HG03025 (cell line): ENCODE measurements around the gene FUT6.
"Not testable (repeated sequence)": the region's sequence is repeated elsewhere in the genome, so short reads cannot be mapped to it uniquely, and the experiment has no call there.

Experiments used
- ATAC-seq: cut with Tn5 transposase; IDR thresholded peaks from one replicate; pipeline ENCODE4 v1.9.1; 2021; ENCODE audit warnings: mild to moderate bottlenecking, moderate library complexity; ENCODE audit not compliant: unreplicated experiment, low FRiP score

FUT6 gene

DNA sequence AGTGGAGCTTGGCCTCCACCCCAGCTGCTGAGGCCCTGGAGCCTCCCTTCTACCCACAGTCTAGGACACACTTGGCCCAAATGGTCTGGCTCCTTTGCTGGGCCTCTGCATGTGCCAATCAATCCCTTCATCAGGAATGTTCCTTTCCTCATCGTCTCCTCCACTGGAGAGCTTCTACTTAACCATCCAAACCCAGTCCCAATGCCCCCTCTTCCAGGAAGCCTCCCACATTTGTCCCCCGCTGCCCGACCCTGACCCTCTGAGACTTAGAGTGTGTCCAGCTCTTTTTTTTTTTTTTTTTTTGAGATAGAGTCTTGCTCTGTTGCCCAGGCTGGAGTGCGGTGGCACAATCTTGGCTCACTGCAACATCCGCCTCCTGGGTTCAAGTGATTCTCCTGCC lies 51.1 kb downstream of the FUT6 start:
- ATAC-seq: no peak

DNA sequence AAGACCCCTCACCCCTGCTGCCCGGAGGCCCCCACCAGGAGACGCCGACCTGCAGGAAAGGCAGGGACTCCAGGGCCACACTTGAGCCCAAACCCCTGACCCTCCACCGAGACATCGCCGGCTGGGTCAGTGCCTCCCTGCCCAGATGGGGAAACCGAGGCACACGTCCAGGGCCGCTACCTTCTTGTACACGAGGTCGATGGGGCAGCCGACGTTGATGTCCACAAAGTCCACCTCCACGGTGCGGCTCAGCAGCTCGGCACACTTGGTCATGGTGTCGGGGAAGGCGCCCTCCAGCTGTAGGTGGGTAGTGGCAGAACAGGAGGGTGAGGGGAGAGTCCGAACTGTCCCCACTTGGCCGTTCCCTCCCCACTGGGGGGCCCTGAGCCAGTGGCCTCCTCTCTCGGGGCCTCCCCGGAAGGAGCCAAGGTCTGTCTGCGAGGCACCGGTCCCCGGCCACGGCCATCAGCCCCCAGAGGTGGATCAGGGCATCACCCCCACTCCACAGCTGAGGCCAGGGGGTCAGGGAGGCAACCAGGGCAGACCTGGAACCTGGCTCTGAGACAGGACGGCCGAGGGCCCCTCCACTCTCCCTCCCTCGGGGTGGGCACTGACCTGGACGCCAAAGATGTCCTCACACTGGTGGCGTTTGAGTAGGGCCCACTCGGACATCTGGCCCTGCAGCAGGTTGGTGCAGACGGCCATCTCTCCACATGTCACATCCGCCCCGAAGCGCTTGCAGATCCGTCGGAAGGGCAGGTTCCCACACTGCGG lies 51.9 kb downstream of the FUT6 start:
- no peak for ATAC-seq

DNA sequence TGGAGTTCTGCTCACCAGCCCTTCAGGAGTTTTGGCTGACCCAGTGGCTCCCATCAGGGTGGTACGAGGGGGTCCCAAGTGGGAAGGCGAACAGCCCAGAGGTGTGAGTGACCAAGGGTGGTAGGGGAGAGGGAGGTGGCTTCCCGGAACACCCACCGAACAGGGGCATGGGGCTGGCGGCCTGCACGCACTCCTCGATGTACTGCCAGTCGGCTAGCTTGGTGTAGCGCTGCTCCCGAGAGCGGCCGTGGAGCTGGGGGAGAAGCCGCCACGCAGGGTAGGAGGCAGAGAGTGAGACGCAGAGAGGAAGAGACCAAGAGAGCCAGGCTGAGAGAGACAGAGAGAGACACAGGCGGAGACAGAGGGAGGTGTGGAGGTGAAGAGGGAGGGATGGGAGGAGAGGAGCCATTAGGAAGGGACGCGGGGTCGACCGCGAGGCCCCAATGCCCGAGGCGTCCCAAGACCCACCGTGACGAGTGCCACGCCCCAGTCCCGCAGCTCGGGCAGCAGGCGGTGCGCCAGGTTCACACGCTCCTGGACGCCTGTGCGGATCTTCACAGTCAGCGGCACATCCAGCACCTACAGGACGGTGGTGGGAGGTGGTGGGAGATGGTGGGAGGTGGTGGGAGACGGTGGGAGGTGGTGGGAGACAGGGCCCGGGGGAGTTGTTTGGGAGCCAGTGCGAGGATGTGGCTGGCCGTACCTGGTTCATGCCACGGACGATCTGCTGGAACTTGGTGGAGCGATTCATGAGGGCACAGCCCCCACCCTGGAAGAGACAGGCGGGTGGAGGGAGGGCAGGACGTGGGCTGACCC lies 52.7 kb downstream of the FUT6 start:
- no peak for ATAC-seq

DNA sequence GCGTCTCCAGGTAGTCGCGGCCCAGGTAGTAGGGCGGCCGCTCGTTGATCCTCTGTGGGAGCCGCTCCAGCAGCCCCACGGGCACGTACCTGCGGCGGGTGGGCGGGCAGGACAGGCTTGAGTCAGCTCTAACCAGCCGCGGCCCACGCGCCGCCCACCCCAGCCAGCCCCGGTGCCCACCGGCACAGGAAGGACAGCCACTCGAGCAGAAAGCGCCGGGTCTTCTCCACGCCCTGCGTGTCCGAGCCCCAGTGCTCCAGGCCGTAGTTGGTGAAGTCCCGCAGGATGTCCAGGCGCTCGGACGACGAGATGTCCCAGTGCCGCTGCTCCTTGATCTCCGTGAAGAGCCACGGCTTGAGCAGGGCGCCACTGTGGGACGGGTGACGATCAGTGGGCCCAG lies 54.1 kb downstream of the FUT6 start:
- no peak for ATAC-seq

DNA sequence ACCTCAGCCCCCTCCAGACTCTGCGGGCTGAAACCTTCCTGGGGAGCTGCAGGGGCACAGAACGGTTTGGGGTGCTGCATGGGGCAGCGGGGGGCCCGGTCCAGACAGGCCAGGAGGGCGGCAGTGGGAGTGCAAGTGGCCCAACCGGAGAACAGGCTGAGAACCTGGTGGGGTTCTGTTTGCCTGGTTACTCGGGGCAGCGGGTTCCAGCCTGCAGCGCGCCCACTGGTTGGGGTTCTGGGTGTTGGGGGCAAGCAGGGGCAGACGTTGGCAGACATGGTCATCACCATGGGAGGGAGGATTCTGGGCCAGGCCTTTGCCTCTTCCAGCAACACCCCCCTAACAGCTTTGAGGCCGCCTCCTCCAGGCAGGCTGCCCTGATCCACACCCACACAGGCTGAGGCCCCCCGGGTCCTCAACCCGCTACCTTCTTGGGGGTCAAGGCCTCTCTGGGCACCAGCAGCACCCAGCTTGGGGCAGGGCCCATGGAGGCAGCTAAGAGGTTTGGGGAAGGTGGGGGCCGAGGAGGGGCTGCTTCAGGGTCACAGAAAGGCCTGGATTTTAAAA lies 54.8 kb downstream of the FUT6 start, which contains the start of gene PRR22:
TSS of gene PRR22 (minus strand) at position 166 of the 567 bp plus-strand sequence. CDS start at position 80, 86 bp downstream.
- no peak for ATAC-seq

DNA sequence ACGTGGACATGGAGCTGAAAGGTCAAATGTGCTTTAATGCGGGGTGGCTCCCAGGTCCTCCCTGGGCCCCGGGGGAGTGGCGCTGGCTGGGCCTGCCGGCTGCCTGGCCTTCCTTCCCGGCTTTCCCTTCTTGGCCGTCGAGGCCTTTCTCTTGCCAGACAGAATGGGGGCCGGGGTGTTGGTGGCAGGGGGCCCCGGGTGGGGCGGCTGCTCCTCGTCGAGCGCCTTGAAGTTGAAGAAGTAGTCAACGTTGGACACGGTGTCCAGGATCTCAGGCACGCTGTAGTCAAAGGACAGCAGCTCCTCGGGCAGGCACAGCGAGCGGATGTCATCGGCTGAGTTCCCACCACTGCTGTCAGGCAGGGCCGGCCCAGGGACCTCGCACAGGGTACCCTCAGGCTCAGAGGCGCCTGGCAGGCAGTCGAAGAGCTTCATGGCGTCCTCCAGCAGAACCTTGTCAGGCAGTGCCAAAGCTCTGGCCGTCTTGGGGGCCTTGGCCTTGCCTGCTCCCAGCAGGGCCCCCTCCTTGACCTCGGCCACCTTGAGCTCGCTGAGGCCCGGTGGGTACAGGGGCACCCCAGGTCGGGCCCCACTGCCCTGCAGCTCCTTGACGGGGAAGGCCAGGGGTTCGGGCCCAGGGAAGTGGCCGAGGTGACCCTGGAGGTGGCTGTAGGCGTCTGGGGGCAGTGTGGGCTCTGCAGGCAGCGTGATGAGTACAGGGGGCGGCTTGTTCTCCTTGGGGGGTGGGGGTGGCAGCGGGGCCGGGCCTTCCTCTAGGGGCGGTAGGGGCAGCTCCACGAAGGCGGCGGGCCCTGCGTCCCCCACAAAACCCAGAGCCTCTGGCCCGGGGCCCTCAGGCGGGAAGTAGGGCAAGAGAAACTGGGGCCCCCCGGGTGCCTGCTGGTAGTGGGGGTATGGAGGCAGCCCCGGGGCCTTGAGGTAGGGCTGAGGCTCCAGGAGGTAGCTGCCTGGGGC lies 56.3 kb downstream of the FUT6 start:
- no peak for ATAC-seq

DNA sequence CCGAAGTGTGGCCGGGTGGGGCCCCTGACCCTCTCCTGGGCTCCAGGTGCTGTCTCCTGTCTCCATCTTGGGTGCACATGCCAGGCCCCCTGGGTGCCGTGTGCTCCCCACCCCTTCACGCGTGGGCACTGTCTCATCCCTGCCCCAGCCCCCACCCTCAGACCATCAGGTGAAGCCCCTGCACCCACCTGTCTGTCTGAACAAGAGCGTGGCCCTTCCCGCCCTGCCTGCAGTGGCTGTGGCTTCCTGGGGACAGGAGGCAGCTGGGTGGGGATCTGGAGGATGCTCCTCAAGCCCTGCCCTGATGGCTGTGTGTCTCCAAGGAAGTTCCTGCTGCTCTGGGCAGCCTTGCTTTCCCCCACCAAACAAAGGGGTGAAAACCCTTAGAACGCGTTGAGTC lies 57.2 kb downstream of the FUT6 start:
- ATAC-seq: no peak

DNA sequence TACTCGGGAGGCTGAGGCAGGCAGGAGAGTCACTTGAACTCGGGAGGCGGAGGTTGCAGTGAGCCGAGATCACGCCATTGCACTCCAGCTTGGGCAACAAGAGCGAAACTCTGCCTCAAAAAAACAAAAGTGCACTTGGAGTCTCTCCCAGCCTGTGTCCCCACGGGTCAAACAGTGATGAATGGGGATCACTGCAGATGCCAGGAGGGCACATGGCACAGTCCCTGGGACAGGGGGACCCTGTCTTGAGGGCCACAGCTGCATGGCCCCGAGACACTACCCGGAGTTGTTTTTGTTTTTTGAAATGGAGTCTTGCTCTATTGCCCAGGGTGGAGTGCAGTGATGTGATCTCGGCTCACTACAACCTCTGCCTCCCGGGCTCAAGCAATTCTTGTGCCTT lies 58.6 kb downstream of the FUT6 start:
- not testable (repeated sequence) for ATAC-seq
